LNCaP clone FGC (cell line): ENCODE measurements around the gene ZNF488.

Experiments
- DNase-seq: peaks from one replicate; pipeline ENCODE4 v3.0.0-alpha.2; 2011; ENCODE audit warnings: low read depth
- H3K4me3 ChIP-seq: 2 replicates; pipeline ENCODE4 v1.5.1; 2011; ENCODE audit warnings: mild to moderate bottlenecking, low read depth, low read length, control low read depth
- TF ChIP-seq, protein P1 (sequence below): IDR thresholded peaks from 2 replicates; pipeline ENCODE4 v1.5.1; 2012; ENCODE audit warnings: mild to moderate bottlenecking; ENCODE audit not compliant: control insufficient read depth, insufficient read depth; ENCODE audit errors: extremely low read depth

The ZNF488 gene

DNA sequence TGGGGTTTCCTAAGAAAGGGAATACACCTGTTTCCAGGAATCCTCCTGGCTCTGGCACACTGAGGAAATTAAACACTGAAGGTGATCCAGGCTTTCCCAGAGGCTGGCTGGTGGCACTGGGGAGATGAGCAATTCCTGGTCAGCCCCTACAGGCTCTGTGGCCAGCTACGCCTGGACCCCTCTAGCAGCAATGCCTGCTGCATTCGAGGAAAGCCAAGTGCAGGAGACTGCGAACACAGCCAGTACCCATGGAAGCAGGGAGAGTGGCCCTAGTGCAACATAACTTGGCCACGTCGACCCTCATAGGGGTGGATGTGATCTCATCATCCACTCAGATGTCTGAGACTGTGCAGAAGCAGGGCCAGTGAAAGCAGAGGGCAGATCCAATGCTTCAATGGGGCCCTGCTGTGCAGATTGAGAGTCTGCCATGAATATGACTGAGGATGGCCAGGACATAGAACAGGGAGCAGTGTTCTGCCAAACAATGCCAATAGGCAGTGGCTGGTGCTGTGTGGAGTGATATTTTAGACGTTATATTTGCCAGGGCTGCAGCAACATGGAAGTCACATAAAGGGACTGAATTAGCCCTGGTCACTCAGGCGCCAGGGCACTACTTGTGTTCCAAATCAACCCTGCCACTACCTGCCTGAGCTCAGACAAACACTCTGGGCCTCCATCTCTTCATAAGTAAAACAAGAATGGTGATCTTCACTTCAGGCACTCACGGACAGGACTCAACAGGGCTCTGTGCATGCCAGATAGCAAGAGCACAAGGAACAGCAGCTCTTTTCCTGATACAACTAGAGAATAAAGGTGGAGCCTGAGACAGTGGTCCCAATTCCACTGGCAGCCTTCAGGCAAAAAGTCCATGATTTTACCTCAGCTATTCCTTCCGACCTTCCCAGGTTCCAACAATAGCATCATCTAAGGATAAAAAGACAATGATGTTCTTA is 2.4 kb downstream of the ZNF488 start:
- no peak overlapping the region for H3K4me3 ChIP-seq
- TF ChIP-seq, protein P1, sequence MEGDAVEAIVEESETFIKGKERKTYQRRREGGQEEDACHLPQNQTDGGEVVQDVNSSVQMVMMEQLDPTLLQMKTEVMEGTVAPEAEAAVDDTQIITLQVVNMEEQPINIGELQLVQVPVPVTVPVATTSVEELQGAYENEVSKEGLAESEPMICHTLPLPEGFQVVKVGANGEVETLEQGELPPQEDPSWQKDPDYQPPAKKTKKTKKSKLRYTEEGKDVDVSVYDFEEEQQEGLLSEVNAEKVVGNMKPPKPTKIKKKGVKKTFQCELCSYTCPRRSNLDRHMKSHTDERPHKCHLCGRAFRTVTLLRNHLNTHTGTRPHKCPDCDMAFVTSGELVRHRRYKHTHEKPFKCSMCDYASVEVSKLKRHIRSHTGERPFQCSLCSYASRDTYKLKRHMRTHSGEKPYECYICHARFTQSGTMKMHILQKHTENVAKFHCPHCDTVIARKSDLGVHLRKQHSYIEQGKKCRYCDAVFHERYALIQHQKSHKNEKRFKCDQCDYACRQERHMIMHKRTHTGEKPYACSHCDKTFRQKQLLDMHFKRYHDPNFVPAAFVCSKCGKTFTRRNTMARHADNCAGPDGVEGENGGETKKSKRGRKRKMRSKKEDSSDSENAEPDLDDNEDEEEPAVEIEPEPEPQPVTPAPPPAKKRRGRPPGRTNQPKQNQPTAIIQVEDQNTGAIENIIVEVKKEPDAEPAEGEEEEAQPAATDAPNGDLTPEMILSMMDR = no peak
- DNase-seq = no peak

DNA sequence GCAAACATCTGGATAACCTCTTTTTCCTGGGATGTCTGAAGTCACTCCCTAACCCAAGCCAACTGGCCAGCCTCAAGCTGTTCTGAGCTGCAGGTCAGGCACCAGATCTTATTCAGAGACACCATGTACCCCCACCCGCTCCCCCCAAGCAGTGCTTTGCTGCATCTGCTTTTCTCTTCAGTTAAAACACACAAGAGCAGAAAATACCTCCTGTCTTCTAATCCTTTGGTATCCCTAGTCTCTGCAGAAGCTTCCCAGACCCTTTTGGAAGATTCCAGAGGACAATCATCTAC is 3.0 kb downstream of the ZNF488 start:
- H3K4me3 ChIP-seq = no peak overlapping the region
- no peak for DNase-seq
- TF ChIP-seq, protein P1 = no peak

DNA sequence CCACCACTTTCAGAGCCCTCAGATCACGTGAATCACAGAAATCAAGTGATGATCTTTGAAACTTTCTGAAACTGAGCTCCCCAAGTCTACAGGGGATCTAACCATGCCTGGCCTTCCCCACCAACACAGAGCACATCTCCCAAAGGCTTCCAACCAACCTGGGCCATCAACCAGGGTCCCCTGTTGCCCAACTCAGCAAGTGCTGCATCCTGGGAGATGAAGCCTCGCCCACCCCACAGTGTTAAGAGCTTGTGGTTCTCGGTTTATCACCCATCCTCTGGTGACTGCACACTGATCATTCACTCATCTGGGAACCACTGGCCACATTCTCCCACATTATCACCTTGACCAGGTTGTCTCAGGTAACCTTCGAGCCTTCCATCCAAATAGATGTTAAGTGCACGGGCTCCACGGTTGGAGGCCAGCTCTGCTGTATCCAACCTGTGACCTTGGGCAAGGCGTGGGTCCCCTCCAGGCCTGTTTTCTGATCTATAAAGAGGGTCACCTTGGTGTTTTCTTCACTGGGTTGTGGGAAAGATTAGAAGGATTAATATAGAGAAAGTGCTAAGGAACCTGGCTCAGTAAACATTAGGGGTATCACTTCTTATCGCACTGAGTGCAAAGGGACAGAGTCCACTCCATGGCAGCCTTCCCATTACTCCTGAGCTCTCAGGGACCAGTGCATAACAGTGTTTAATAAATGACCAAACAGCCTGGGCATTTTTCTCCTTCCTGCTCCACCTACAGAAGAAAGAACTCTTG is 3.6 kb downstream of the ZNF488 start:
- TF ChIP-seq, protein P1 = no peak
- H3K4me3 ChIP-seq = no peak overlapping the region
- no peak for DNase-seq

DNA sequence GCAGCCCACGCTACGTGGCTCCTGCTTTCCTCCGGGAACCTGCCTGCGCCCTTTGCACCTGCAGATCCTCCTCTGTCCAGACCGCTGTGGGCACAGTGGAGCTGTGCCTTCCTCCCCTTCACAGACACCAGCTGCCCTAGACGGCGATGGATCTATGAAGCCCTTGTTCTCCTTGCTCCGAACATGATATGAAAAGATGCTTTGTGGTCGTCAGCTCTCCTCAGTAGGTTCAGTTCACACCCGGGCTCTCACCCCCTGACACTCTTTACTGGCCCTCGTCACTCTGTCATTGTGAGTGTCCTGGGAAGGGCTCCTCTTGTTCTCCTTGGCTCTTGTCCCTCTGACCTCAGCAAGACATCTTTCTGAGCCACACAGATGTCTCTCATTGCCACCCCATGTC is 4.2 kb downstream of the ZNF488 start:
- DNase-seq = no peak
- TF ChIP-seq, protein P1 = no peak
- H3K4me3 ChIP-seq = no peak overlapping the region

DNA sequence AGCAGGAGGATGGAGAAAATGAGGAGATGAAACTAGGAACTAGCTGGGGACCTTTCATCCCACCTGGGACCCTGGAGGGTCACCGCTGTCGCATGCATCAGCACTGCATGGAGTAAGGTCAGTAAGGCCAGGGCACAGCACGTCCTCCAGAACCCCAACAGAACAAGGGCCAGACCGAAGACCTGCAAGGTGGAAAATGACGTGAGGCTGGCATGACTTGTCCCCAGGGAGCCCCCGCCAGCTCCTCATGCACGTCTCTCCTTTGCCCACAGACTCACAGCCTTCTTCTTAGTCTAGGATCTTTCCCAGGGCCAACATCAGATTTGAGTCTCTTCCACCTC is 4.7 kb downstream of the ZNF488 start:
- DNase-seq = no peak
- no peak overlapping the region for H3K4me3 ChIP-seq
- TF ChIP-seq, protein P1 = no peak

DNA sequence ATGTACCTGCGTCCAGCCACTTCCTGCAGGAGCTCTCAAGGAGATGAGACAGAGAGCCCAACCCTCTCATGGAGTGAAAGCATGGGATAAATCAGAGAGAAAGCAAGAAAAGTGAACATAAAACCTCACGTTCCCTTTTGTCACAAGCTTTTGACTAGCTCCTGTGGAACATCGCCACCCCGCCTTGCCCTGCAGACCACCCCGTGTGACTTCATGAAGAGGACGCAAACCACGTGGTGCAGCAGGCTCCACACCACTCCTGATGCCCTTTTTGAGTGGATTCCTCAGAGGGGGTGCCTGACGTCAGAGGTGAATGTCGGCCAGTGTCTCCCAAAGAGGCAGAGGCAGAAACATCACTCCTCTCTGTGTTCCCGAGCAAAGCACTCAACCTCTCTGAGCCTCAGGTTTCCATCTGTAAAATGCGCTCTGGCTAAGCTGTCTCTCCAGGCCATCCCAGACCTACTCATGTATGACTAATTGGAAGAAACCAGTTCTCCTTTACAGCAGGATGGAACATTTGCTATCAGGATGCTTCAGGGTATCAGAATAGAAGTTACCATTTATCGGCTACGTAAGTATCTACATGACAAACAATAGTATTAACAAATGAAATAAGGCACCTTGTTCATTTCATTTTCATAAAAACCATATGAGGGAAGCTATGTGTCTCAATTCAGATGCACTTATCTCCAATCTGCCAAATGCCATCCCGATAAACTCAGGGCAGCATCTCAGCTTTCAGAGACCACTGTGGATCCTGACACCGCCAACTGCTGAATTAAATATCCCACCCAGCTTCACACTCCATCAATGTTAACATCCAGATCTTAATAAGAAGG is 5.3 kb downstream of the ZNF488 start:
- DNase-seq = no peak
- no peak overlapping the region for H3K4me3 ChIP-seq
- TF ChIP-seq, protein P1 = no peak
